Measurements from ENCODE around the gene HECTD4.
"Not testable (repeated sequence)": the region's sequence is repeated elsewhere in the genome, so short reads cannot be mapped to it uniquely, and the experiment has no call there.

Gene HECTD4

DNA sequence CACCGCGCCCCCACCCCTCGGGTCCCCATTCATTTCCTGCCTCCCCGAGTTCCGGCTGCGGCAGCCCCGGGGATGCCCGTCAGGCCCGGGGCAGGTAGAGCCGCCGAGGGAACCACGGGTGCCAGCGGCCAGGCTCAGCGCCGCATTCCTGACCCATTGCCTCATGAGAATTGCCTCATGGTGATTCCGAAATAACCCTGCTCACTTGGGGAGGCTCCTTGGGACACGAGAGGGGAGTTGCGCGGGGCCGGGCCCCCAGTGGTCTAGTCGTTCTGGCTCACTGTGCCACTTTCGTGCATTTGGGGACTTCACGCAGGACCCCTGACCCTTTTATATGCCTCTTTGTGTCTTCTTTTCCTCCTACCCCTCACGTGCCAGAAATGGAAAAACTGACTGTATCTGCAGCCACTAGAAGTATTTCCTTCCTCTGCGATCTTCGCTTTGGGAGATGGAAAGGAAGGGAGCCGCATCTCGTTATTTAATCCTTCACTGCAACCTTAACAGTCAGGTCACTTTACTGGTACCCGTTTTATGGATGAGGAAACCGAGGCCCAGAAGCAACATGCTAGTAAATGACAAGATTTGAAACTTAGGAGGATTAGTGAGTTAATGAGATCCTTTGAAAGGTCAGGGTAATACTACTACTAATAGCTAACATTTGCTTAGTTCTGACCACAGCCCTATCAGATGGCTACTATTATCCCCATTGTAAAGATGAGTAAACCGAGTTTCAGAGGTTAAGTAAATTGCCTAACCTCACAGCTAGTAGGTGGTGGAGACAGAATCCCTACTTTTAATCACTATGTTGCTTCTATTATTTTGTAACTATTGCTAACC, 37.3 kb upstream of the HECTD4 start:
- no peaks in the 10 kb centered on the region for H3K9me2 ChIP-seq (replicated peaks; ENCODE audit: control insufficient read depth, low read length)
- H3F3A ChIP-seq (ENCODE audit: control insufficient read depth, insufficient read depth): peaks cover 3% of the 10 kb centered on the region; the same call in 1 of the 2 replicates
- H4K20me1 ChIP-seq (ENCODE audit: control insufficient read depth, insufficient read depth, low read depth, low read length): peaks cover 26% of the 10 kb centered on the region
- peak overlapping the region; percentile 98 for H3K4me3 ChIP-seq (ENCODE audit: low read length)
- no peaks in the 10 kb centered on the region for H3K27me3 ChIP-seq (ENCODE audit: control insufficient read depth, low read length)
- H3K4me2 ChIP-seq (ENCODE audit: low read length): peak overlapping the region; percentile 89
- no peak for TF ChIP-seq EZH2phosphoT487 (IDR thresholded peaks at IDR 0.05; ENCODE audit: borderline replicate concordance, low read length)
- TF ChIP-seq, protein P1, sequence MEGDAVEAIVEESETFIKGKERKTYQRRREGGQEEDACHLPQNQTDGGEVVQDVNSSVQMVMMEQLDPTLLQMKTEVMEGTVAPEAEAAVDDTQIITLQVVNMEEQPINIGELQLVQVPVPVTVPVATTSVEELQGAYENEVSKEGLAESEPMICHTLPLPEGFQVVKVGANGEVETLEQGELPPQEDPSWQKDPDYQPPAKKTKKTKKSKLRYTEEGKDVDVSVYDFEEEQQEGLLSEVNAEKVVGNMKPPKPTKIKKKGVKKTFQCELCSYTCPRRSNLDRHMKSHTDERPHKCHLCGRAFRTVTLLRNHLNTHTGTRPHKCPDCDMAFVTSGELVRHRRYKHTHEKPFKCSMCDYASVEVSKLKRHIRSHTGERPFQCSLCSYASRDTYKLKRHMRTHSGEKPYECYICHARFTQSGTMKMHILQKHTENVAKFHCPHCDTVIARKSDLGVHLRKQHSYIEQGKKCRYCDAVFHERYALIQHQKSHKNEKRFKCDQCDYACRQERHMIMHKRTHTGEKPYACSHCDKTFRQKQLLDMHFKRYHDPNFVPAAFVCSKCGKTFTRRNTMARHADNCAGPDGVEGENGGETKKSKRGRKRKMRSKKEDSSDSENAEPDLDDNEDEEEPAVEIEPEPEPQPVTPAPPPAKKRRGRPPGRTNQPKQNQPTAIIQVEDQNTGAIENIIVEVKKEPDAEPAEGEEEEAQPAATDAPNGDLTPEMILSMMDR (IDR thresholded peaks at IDR 0.05; ENCODE audit: low read depth, low read length, poor library complexity, severe bottlenecking): no peak
- peaks cover 31% of the 10 kb centered on the region for H3K4me1 ChIP-seq (ENCODE audit: control insufficient read depth, low read length)
- H3K9me3 ChIP-seq (ENCODE audit: control insufficient read depth, insufficient read depth, low read length): no peaks in the 10 kb centered on the region
- peaks cover 31% of the 10 kb centered on the region for H3K36me3 ChIP-seq (ENCODE audit: control insufficient read depth, low read length)
- H3K79me2 ChIP-seq (ENCODE audit: control insufficient read depth, low read length): peaks cover 73% of the 10 kb centered on the region
- peak overlapping the region; percentile 72; the same call in 1 of the 2 replicates for H3K27ac ChIP-seq (ENCODE audit: low read depth, low read length)

GRCh38 chr12:112418608-112419296, 36.5 kb upstream of the HECTD4 start, which contains the start of gene PTPN11:
Gene PTPN11, plus strand, starts transcription at chr12:112418947. Its CDS starts 165 bp downstream, at chr12:112419112.
- H3K27ac ChIP-seq (ENCODE audit: low read depth, low read length): peak within 1 kb of the TSS; percentile 72
- peak within 1 kb of the TSS; percentile 98 for H3K4me3 ChIP-seq (ENCODE audit: low read length)
- H3F3A ChIP-seq (ENCODE audit: control insufficient read depth, insufficient read depth): peaks cover 6% of the 10 kb centered on the region; the same call in 1 of the 2 replicates
- peak within 1 kb of the TSS; percentile 89 for H3K4me2 ChIP-seq (ENCODE audit: low read length)
- H4K20me1 ChIP-seq (ENCODE audit: control insufficient read depth, insufficient read depth, low read depth, low read length): peaks cover 22% of the 10 kb centered on the region
- TF ChIP-seq EZH2phosphoT487 (IDR thresholded peaks at IDR 0.05; ENCODE audit: borderline replicate concordance, low read length): no peak
- TF ChIP-seq, protein P1 (IDR thresholded peaks at IDR 0.05; ENCODE audit: low read depth, low read length, poor library complexity, severe bottlenecking): peak; percentile 68
- no peaks in the 10 kb centered on the region for H3K9me3 ChIP-seq (ENCODE audit: control insufficient read depth, insufficient read depth, low read length)
- H3K36me3 ChIP-seq (ENCODE audit: control insufficient read depth, low read length): peaks cover 28% of the 10 kb centered on the region
- no peaks in the 10 kb centered on the region for H3K9me2 ChIP-seq (replicated peaks; ENCODE audit: control insufficient read depth, low read length)
- peaks cover 27% of the 10 kb centered on the region for H3K4me1 ChIP-seq (ENCODE audit: control insufficient read depth, low read length)
- no peaks in the 10 kb centered on the region for H3K27me3 ChIP-seq (ENCODE audit: control insufficient read depth, low read length)
- H3K79me2 ChIP-seq (ENCODE audit: control insufficient read depth, low read length): peaks cover 65% of the 10 kb centered on the region

DNA sequence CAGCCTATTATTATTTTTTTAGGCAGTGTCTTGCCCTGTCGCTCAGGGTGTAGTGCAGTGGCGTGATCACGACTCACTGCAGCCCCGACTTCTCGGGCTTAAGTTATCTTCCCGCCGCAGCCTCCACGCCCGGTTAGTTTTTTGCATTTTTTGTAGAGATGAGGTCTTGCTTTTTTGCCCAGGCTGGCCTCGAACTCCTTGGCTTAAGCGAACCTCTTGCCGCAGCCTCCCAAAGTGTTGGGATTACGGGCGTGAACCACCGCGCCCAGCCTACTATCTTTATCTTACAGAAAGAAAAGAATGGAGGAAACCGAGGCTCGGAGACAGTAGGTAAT, 36.0 kb upstream of the HECTD4 start:
- Histone ChIP-seq H3K4me3 (ENCODE audit: low read length) (peak overlapping the region; percentile 98), H3K36me3 (ENCODE audit: control insufficient read depth, low read length) (peaks cover 28% of the 10 kb centered on the region), H3K9me3 (ENCODE audit: control insufficient read depth, insufficient read depth, low read length) (no peaks in the 10 kb centered on the region), H3K4me2 (ENCODE audit: low read length) (peak overlapping the region; percentile 89), H3K4me1 (ENCODE audit: control insufficient read depth, low read length) (peaks cover 26% of the 10 kb centered on the region), H3K27me3 (ENCODE audit: control insufficient read depth, low read length) (no peaks in the 10 kb centered on the region), H3K9me2 (replicated peaks; ENCODE audit: control insufficient read depth, low read length) (no peaks in the 10 kb centered on the region), H3K79me2 (ENCODE audit: control insufficient read depth, low read length) (peaks cover 60% of the 10 kb centered on the region), H4K20me1 (ENCODE audit: control insufficient read depth, insufficient read depth, low read depth, low read length) (peaks cover 22% of the 10 kb centered on the region), H3K27ac (ENCODE audit: low read depth, low read length) (peak overlapping the region; percentile 72), H3F3A (ENCODE audit: control insufficient read depth, insufficient read depth) (peaks cover 6% of the 10 kb centered on the region; the same call in 1 of the 2 replicates)
- TF ChIP-seq, protein P1 (IDR thresholded peaks at IDR 0.05; ENCODE audit: low read depth, low read length, poor library complexity, severe bottlenecking): no peak
- TF ChIP-seq EZH2phosphoT487 (IDR thresholded peaks at IDR 0.05; ENCODE audit: borderline replicate concordance, low read length): no peak

DNA sequence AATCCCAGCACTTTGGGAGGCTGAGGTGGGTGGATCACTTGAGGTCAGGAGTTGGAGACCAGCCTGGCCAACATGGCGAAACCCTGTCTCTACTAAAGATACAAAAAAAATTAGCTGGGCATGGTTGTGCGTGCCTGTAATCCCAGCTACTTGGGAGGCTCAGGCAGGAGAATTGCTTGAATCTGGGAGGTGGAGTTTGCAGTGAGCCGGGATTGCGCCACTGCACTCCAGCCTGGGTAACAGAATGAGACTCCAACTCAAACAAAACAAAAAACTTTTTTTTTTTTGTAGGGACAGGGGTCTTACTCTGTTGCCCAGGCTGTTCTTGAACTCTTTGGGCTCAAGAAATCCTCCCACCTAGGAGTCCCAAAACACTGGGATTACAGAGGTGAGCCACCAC, 33.2 kb upstream of the HECTD4 start:
- H3F3A ChIP-seq (ENCODE audit: control insufficient read depth, insufficient read depth): peaks cover 12% of the 10 kb centered on the region
- not testable (repeated sequence) for H3K4me2 ChIP-seq (ENCODE audit: low read length); H3K27me3 ChIP-seq (ENCODE audit: control insufficient read depth, low read length); H3K27ac ChIP-seq (ENCODE audit: low read depth, low read length); H3K4me3 ChIP-seq (ENCODE audit: low read length); H3K9me2 ChIP-seq (replicated peaks; ENCODE audit: control insufficient read depth, low read length); H3K9me3 ChIP-seq (ENCODE audit: control insufficient read depth, insufficient read depth, low read length)
- H3K4me1 ChIP-seq (ENCODE audit: control insufficient read depth, low read length): peaks cover 18% of the 10 kb centered on the region
- peaks cover 32% of the 10 kb centered on the region for H3K79me2 ChIP-seq (ENCODE audit: control insufficient read depth, low read length)
- peaks cover 12% of the 10 kb centered on the region for H4K20me1 ChIP-seq (ENCODE audit: control insufficient read depth, insufficient read depth, low read depth, low read length)
- H3K36me3 ChIP-seq (ENCODE audit: control insufficient read depth, low read length): peaks cover 14% of the 10 kb centered on the region
